Glomerular visceral epithelial cell (primary cell): ENCODE measurements around the gene CCDC24.

Source experiments
- DNase-seq: peaks from one replicate; pipeline ENCODE4 v3.0.0-alpha.2; 2016; ENCODE audit errors: extremely low spot score

CCDC24 gene

GRCh38 chr1:43997295-43997999, 6.0 kb downstream of the CCDC24 start:
- DNase-seq: no peak

- DNase-seq: no peak
These were observed 6.6 kb downstream of the CCDC24 start for GRCh38 chr1:43998000-43998378.

- DNase-seq: no peak
These were observed 8.1 kb downstream of the CCDC24 start for GRCh38 chr1:43999455-43999854.

- DNase-seq: no peak
These were observed 8.8 kb downstream of the CCDC24 start for GRCh38 chr1:44000122-44000665.

GRCh38 chr1:44002165-44002564, 10.8 kb downstream of the CCDC24 start:
- no peak for DNase-seq

GRCh38 chr1:44002606-44003157, 11.3 kb downstream of the CCDC24 start:
- no peak for DNase-seq

- DNase-seq: no peak
These were observed 16.9 kb downstream of the CCDC24 start for GRCh38 chr1:44008259-44008658.

- DNase-seq: no peak
These were observed 19.6 kb downstream of the CCDC24 start for GRCh38 chr1:44010935-44011471.

- no peak for DNase-seq
These were observed 21.0 kb downstream of the CCDC24 start for GRCh38 chr1:44012404-44012803.

- no peak for DNase-seq
These were observed 21.7 kb downstream of the CCDC24 start for GRCh38 chr1:44012941-44013609.

GRCh38 chr1:44013949-44014348, 22.6 kb downstream of the CCDC24 start:
- DNase-seq: no peak

- no peak for DNase-seq
These were observed 23.1 kb downstream of the CCDC24 start for GRCh38 chr1:44014365-44015104.

GRCh38 chr1:44015206-44015605, 23.8 kb downstream of the CCDC24 start:
- DNase-seq: no peak

- DNase-seq: no peak
These were observed 24.9 kb downstream of the CCDC24 start for GRCh38 chr1:44016041-44016889.

GRCh38 chr1:44016890-44017400, 25.5 kb downstream of the CCDC24 start:
- no peak for DNase-seq

GRCh38 chr1:44019466-44019948, 28.1 kb downstream of the CCDC24 start:
- no peak for DNase-seq

GRCh38 chr1:44020464-44020863, 29.1 kb downstream of the CCDC24 start:
- no peak for DNase-seq

GRCh38 chr1:44021156-44021555, 29.8 kb downstream of the CCDC24 start:
- DNase-seq: no peak

- DNase-seq: no peak
These were observed 30.4 kb downstream of the CCDC24 start for GRCh38 chr1:44021581-44022321.
